SJCRH30 (cell line): ENCODE results near the gene TPP1. TPM values are rescaled to one million over a fixed set of nuclear protein-coding genes. Genes with fewer than 3 reads are reported as not detected.

Experiments used
- DNase-seq, 2 experiments: peaks; one replicate each; pipeline ENCODE4 v3.0.0-alpha.2; 2015 to 2020
- H3K27ac ChIP-seq: fragments of 250-450 bp; sonication (Bioruptor Pico); 2 replicates; pipeline ENCODE4 v1.5.1; 2020; ENCODE audit warnings: mild to moderate bottlenecking, moderate library complexity
- H3K27me3 ChIP-seq: fragments of 250-450 bp; sonication (Bioruptor Pico); 2 replicates; pipeline ENCODE4 v1.5.1; 2020; ENCODE audit warnings: mild to moderate bottlenecking, moderate library complexity
- H3K36me3 ChIP-seq: fragments of 250-450 bp; sonication (Bioruptor Pico); 2 replicates; pipeline ENCODE4 v1.5.1; 2020; ENCODE audit warnings: mild to moderate bottlenecking, moderate library complexity
- H3K4me1 ChIP-seq: fragments of 250-450 bp; sonication (Bioruptor Pico); 2 replicates; pipeline ENCODE4 v1.5.1; 2020; ENCODE audit warnings: mild to moderate bottlenecking, moderate library complexity
- H3K4me3 ChIP-seq: fragments of 250-450 bp; sonication (Bioruptor Pico); 2 replicates; pipeline ENCODE4 v1.5.1; 2020; ENCODE audit warnings: mild to moderate bottlenecking, moderate library complexity
- H3K9me3 ChIP-seq: fragments of 250-450 bp; sonication (Bioruptor Pico); replicated peaks from 2 replicates; pipeline ENCODE4 v1.5.1; 2020; ENCODE audit warnings: mild to moderate bottlenecking, moderate library complexity
- total RNA-seq: library from RNA; depleted of rRNA; stranded (reverse); fragments of >200 nt; shearing (Covaris generic); gene quantifications from 2 replicates; pipeline ENCODE4 v1.2.3, GENCODE V29; 2014

TPP1 gene
- total RNA-seq, 1 experiment from 2014 or later, result 8.7 TPM

- Histone ChIP-seq H3K27me3 (no peaks in the 10 kb centered on the region), H3K4me3 (no peak overlapping the region), H3K9me3 (no peaks in the 10 kb centered on the region), H3K36me3 (no peaks in the 10 kb centered on the region; the same call in 1 of the 2 replicates), H3K4me1 (no peaks in the 10 kb centered on the region; the same call in 1 of the 2 replicates), H3K27ac (no peak overlapping the region)
- no peak for DNase-seq
These were observed 3.2 kb downstream of the TPP1 start for GRCh38 chr11:6615882-6616585.

DNA sequence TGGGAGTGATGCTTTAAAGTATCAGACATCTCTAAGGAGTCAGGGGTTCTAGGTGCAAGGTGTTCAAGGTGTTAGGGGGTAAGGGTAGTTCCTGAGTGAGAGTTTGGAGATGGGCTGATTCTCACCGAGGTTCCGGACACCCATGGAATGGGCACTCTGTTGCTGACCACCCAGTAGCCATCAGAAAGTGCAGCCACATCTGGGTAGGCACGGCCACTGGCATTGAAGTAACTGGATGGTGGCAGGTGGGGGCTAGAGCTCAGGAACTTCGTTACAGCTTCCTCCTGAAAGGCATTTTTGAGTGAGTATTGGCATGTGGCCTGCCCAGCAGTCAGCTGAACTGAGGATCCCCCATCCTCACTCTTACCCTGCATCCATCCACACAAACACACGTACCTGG is 4.2 kb downstream of the TPP1 start:
- DNase-seq, result no peak
- Histone ChIP-seq H3K36me3 (peaks cover 9% of the 10 kb centered on the region), H3K27me3 (no peaks in the 10 kb centered on the region), H3K27ac (no peak overlapping the region), H3K9me3 (no peaks in the 10 kb centered on the region), H3K4me1 (no peaks in the 10 kb centered on the region; the same call in 1 of the 2 replicates), H3K4me3 (no peak overlapping the region)

DNA sequence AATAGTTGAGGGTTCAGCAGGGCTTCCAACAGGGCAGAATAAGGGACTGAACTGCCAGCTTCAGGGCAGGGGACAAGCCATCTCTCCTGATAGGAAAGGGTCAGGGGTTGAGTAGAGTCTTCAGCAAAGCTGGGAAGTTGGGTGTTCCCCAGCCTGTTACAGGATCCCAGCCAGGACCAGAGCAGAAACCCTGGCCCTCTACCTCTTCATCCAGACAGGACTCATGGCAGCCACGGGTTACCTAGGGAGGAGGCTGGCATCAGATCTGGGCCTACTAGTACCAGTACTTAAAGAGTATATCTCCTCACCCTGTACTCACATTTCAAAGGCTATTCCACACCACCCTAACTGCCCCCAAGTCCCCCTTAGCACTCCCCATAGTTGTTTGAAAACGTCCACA is 4.8 kb downstream of the TPP1 start:
- DNase-seq, result no peak
- Histone ChIP-seq H3K4me3 (no peak overlapping the region), H3K27me3 (no peaks in the 10 kb centered on the region), H3K27ac (no peak overlapping the region), H3K36me3 (peaks cover 15% of the 10 kb centered on the region), H3K4me1 (no peaks in the 10 kb centered on the region; the same call in 1 of the 2 replicates), H3K9me3 (no peaks in the 10 kb centered on the region)

DNA sequence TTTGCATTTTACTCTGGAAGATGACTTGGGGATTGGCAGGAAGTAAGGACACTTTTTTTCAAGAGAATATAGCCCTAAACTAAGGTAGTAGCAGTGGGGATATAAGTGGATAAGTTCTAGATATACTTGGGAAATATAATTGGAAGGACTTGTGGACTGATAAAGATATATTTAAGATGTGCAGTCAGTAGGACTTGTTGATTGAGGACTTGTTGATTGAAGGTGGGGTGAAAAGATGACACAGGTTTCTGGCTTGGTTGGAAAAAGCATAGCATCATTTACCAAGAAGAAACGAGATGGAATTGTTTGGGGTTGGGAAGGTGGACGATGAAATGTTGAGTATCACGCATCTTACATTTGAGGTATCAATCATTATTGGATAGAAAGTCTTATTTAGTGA is 5.7 kb downstream of the TPP1 start:
- no peaks in the 10 kb centered on the region for H3K27me3 ChIP-seq
- no peak overlapping the region for H3K4me3 ChIP-seq
- H3K36me3 ChIP-seq, result peaks cover 25% of the 10 kb centered on the region
- H3K4me1 ChIP-seq, result no peaks in the 10 kb centered on the region; the same call in 1 of the 2 replicates
- DNase-seq, result no peak
- no peak overlapping the region for H3K27ac ChIP-seq
- no peaks in the 10 kb centered on the region for H3K9me3 ChIP-seq

GRCh38 chr11:6612213-6613041 is 6.8 kb downstream of the TPP1 start, which contains the start of gene TAF10:
TAF10 (minus strand) TSS chr11:6612216; CDS start chr11:6612189, 27 bp downstream.
- H3K4me1 ChIP-seq, result peaks cover 5% of the 10 kb centered on the region
- H3K27me3 ChIP-seq, result no peaks in the 10 kb centered on the region
- H3K4me3 ChIP-seq, result peak within 1 kb of the TSS; percentile 66
- no peaks in the 10 kb centered on the region for H3K9me3 ChIP-seq
- peak within 1 kb of the TSS; percentile 79 for H3K27ac ChIP-seq
- DNase-seq, result peak; percentile 95 to 97
- peaks cover 27% of the 10 kb centered on the region for H3K36me3 ChIP-seq

- Histone ChIP-seq H3K4me1 (peaks cover 9% of the 10 kb centered on the region), H3K9me3 (no peaks in the 10 kb centered on the region), H3K36me3 (peaks cover 27% of the 10 kb centered on the region), H3K27me3 (no peaks in the 10 kb centered on the region), H3K4me3 (peak overlapping the region; percentile 66), H3K27ac (peak overlapping the region; percentile 79; the same call in 1 of the 2 replicates)
- no peak for DNase-seq
These were observed 7.3 kb downstream of the TPP1 start for GRCh38 chr11:6611963-6612212.

DNA sequence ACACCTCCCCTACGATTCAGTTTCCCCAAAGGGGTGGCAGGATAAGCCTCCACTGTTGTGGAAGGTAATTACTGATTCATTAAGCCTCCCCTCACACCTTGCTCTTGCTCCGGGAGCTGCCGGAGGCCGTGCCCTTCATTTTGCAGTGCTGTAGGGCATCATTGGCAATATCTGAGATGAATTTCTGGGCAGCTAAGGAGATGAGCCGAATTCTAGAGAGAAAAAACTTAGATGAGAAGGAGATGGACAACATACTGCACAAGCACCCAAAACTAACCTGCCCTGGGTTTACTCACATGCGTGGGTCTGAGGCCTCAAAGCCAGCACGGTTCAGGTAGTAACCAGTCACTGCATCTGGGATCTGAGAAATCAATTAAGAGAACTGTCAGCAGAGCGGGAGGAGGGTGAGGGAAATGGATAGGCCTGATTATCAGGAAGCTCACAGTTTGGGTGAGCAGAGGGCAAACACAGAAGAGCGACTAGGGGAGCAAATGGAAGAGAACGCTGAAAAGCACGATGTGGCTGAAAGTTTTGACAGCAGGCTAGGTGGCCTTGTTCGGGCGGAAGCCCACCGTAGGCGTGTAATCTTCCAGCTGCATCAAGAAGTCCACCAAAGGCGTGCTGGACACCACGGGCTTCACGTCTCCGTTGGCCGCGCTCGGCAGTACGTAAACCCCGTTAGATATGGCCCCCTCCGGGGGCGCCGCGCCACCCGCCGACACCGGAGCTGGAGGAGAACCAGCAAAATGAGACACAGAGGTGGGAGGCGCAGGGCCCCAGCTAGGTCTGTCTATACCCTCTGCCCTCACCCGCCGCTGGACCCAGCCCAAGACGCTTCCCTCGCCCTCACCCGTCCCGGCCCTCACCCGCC is 7.9 kb downstream of the TPP1 start:
- Histone ChIP-seq H3K27me3 (no peaks in the 10 kb centered on the region), H3K4me1 (peaks cover 14% of the 10 kb centered on the region)

DNA sequence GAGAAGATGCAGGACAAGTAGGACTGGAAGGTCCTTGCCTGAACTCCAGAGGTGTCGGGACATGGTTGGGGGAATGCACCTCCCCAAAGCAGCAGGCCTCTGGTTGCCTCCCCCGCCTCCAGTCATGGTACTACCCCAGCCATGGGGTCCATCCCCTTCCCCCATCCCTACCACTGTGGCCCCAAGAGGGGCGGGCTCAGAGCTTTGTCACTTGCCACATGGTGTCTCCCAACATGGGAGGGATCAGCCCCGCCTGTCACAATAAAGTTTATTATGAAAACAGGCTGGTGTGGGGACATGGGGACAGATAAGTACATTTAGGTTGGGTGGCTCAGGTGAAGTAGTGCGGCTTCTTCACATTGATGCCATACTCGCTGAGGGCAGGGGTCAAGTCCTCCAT is 8.6 kb downstream of the TPP1 start:
- DNase-seq, result no peak
- peaks cover 27% of the 10 kb centered on the region for H3K36me3 ChIP-seq
- no peak overlapping the region for H3K27ac ChIP-seq
- H3K4me3 ChIP-seq, result no peak overlapping the region
- no peaks in the 10 kb centered on the region for H3K27me3 ChIP-seq
- H3K9me3 ChIP-seq, result no peaks in the 10 kb centered on the region
- peaks cover 18% of the 10 kb centered on the region for H3K4me1 ChIP-seq

More for the DNA sequence above, 7.9 kb downstream of the TPP1 start:
- no peaks in the 10 kb centered on the region for H3K9me3 ChIP-seq
- H3K4me3 ChIP-seq, result peak overlapping the region; percentile 66
- H3K36me3 ChIP-seq, result peaks cover 27% of the 10 kb centered on the region
- peak overlapping the region; percentile 55; the same call in 1 of the 2 replicates for H3K27ac ChIP-seq
- peak; percentile 27 to 37 for DNase-seq

GRCh38 chr11:6609502-6610015 is 9.7 kb downstream of the TPP1 start:
- Histone ChIP-seq H3K4me1 (peaks cover 18% of the 10 kb centered on the region), H3K27me3 (no peaks in the 10 kb centered on the region), H3K4me3 (no peak overlapping the region), H3K27ac (no peak overlapping the region), H3K36me3 (peaks cover 27% of the 10 kb centered on the region), H3K9me3 (no peaks in the 10 kb centered on the region)
- no peak for DNase-seq

GRCh38 chr11:6608726-6609501 is 10.3 kb downstream of the TPP1 start:
- no peak overlapping the region for H3K27ac ChIP-seq
- H3K27me3 ChIP-seq, result no peaks in the 10 kb centered on the region
- H3K36me3 ChIP-seq, result peaks cover 27% of the 10 kb centered on the region
- DNase-seq, result no peak
- no peak overlapping the region for H3K4me3 ChIP-seq
- no peaks in the 10 kb centered on the region for H3K9me3 ChIP-seq
- peaks cover 18% of the 10 kb centered on the region for H3K4me1 ChIP-seq

- DNase-seq, result no peak
- no peaks in the 10 kb centered on the region for H3K27me3 ChIP-seq
- H3K9me3 ChIP-seq, result no peaks in the 10 kb centered on the region
- peaks cover 18% of the 10 kb centered on the region for H3K4me1 ChIP-seq
- peaks cover 27% of the 10 kb centered on the region for H3K36me3 ChIP-seq
- no peak overlapping the region for H3K27ac ChIP-seq
- no peak overlapping the region for H3K4me3 ChIP-seq
These were observed 11.2 kb downstream of the TPP1 start for GRCh38 chr11:6608011-6608410.

- Histone ChIP-seq H3K4me3 (no peak overlapping the region), H3K4me1 (peaks cover 18% of the 10 kb centered on the region), H3K27ac (peak overlapping the region; percentile 7; the same call in 1 of the 2 replicates), H3K9me3 (no peaks in the 10 kb centered on the region), H3K27me3 (no peaks in the 10 kb centered on the region), H3K36me3 (peaks cover 27% of the 10 kb centered on the region)
- no peak for DNase-seq
These were observed 11.9 kb downstream of the TPP1 start for GRCh38 chr11:6607190-6607795.

DNA sequence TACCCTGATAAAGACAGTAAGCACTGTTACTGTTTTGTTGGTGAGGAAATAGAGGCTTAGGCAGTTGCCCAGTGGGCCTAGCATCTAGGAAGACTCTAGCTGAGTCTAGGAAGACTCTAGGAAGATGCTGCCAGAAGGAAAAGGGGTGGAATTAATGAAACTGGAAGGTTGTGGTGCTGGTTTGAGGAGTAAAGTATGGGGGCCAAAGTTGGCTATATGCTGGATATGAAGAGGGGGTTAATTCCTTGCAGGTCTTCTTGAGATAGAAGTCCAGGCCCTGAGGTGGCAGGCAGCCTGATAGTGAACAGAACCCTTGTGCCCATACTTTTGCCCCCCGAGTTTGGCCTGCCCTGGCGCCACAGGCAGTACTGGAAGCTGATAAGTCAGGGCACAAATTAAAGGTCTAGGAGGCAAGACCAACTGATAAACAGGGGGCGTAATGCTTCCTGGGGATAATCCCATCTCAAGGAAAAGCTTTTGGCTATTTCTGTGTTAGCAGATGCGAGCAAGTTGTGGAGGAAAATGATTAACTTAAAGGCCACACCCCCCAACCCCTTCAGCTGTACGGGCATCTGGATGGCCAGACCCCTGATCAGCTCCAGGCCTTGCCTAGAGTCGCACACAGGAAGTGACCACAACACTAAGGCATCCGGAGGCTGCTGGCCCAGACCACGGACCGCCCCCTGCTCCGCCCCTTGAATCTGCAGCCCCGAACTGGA is 12.6 kb downstream of the TPP1 start:
- Histone ChIP-seq H3K4me1 (peaks cover 21% of the 10 kb centered on the region), H3K27me3 (no peaks in the 10 kb centered on the region), H3K36me3 (peaks cover 27% of the 10 kb centered on the region), H3K27ac (peak overlapping the region; percentile 1; the same call in 1 of the 2 replicates), H3K4me3 (no peak overlapping the region), H3K9me3 (no peaks in the 10 kb centered on the region)
- peak; percentile 91 to 93 for DNase-seq
